Type B pancreatic cell (in vitro differentiated cells): ENCODE measurements around the gene SIGLECL1. TPM values are rescaled to one million over a fixed set of nuclear protein-coding genes. Genes with fewer than 3 reads are reported as not detected.

Source experiments
- DNase-seq: peaks from one replicate; pipeline ENCODE4 v3.0.0; 2021; ENCODE audit warnings: mixed read lengths; ENCODE audit not compliant: unreplicated experiment; ENCODE audit errors: extremely low spot score
- H3K27ac Mint-ChIP-seq: 2 replicates; pipeline ENCODE4 v1.8.0; 2021; ENCODE audit warnings: mild to moderate bottlenecking, mixed read lengths
- H3K27me3 Mint-ChIP-seq: 2 replicates; pipeline ENCODE4 v1.8.0; 2021; ENCODE audit warnings: mixed read lengths
- H3K36me3 Mint-ChIP-seq: 2 replicates; pipeline ENCODE4 v1.8.0; 2021; ENCODE audit warnings: mixed read lengths
- H3K4me1 Mint-ChIP-seq: one replicate; pipeline ENCODE4 v1.8.0; 2021; ENCODE audit warnings: mixed read lengths; ENCODE audit not compliant: unreplicated experiment
- H3K4me3 Mint-ChIP-seq: 2 replicates; pipeline ENCODE4 v1.8.0; 2021; ENCODE audit warnings: mild to moderate bottlenecking, mixed read lengths
- H3K9me3 Mint-ChIP-seq: 2 replicates; pipeline ENCODE4 v1.8.0; 2021; ENCODE audit warnings: mixed read lengths
- total RNA-seq: library from RNA; stranded (reverse); gene quantifications from 2 replicates; pipeline ENCODE4 v1.2.1, GENCODE V29; 2021; ENCODE audit warnings: low replicate concordance
- TF ChIP-seq, protein P1 (sequence below): fragments of 200-600 bp; sonication (generic); conservative IDR thresholded peaks from 2 replicates; pipeline ENCODE4 v1.5.0; 2021; ENCODE audit warnings: antibody characterized with exemption, mild to moderate bottlenecking

SIGLECL1 gene
- total RNA-seq, 1 donor from 2014 or later: not detected

DNA sequence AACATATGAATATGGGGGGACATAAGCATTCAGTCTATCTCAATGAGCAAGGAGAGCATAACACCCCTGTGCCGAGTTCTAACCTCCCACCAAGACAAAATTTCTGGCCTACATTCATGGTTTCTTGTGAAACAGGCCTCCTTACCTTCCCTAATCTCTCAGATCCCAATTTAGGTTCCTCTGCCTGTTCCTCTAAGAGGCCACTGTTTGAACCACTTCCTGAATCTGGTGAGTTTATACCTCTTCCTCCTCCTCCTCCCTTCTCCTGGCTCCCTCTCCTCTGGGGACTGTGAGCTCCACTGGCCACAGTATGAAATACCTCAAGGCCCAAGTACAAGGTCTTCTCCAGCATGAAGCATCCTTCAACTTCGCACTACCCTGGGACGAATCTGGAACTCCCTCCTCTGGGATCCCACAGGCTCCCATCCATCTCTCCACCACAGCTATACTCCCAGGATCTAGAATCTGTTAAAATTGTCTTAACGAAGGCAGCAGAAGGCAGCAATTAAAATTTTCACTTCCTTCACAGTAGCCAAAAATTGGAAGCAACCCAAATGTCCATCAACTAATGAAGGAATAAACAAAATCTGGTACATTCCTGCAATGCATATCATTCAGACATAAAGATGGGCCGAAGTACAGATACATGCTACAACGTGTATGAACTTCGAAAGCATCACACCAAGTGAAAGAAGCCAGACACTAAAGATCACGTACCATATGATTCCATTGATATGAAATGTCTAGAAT is 7.8 kb upstream of the SIGLECL1 start:
- Mint-ChIP-seq H3K27me3 (peaks cover 8% of the 10 kb centered on the region), H3K27ac (no peak overlapping the region), H3K4me1 (no peaks in the 10 kb centered on the region), H3K9me3 (no peaks in the 10 kb centered on the region), H3K4me3 (no peak overlapping the region), H3K36me3 (no peaks in the 10 kb centered on the region)
- DNase-seq: no peak
- TF ChIP-seq, protein P1, sequence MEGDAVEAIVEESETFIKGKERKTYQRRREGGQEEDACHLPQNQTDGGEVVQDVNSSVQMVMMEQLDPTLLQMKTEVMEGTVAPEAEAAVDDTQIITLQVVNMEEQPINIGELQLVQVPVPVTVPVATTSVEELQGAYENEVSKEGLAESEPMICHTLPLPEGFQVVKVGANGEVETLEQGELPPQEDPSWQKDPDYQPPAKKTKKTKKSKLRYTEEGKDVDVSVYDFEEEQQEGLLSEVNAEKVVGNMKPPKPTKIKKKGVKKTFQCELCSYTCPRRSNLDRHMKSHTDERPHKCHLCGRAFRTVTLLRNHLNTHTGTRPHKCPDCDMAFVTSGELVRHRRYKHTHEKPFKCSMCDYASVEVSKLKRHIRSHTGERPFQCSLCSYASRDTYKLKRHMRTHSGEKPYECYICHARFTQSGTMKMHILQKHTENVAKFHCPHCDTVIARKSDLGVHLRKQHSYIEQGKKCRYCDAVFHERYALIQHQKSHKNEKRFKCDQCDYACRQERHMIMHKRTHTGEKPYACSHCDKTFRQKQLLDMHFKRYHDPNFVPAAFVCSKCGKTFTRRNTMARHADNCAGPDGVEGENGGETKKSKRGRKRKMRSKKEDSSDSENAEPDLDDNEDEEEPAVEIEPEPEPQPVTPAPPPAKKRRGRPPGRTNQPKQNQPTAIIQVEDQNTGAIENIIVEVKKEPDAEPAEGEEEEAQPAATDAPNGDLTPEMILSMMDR: no peak

GRCh38 chr19:51246164-51246552 is 4.7 kb upstream of the SIGLECL1 start:
- no peaks in the 10 kb centered on the region for H3K9me3 Mint-ChIP-seq
- H3K4me1 Mint-ChIP-seq: no peaks in the 10 kb centered on the region
- no peak overlapping the region for H3K27ac Mint-ChIP-seq
- DNase-seq: no peak
- no peaks in the 10 kb centered on the region for H3K27me3 Mint-ChIP-seq
- TF ChIP-seq, protein P1: no peak
- H3K4me3 Mint-ChIP-seq: no peak overlapping the region
- H3K36me3 Mint-ChIP-seq: no peaks in the 10 kb centered on the region

- TF ChIP-seq, protein P1: no peak
- no peaks in the 10 kb centered on the region for H3K4me1 Mint-ChIP-seq
- H3K9me3 Mint-ChIP-seq: no peaks in the 10 kb centered on the region
- no peaks in the 10 kb centered on the region for H3K36me3 Mint-ChIP-seq
- no peaks in the 10 kb centered on the region for H3K27me3 Mint-ChIP-seq
- no peak overlapping the region for H3K4me3 Mint-ChIP-seq
- DNase-seq: no peak
- H3K27ac Mint-ChIP-seq: no peak overlapping the region
Observed at GRCh38 chr19:51247972-51248590, 2.8 kb upstream of the SIGLECL1 start.

DNA sequence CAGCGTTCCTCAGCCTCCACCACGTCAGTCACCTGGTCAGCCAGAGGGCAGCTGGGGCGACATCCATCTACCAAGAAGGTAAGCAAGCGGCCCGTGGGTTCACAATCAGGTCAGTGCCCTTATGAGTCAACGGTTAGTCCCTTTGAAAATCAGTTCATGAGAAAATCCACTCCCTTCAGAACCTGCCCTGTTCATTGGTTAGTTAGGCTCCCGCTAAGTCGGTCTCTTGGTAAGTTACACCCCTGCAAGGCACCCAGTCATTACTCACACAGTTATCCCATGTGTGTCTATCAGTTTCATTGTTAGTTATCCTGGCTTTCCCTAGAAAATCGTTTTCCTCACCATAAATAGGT is 564 bp downstream of the SIGLECL1 start:
- Mint-ChIP-seq H3K9me3 (no peaks in the 10 kb centered on the region), H3K4me3 (no peak overlapping the region), H3K4me1 (no peaks in the 10 kb centered on the region), H3K27ac (no peak overlapping the region), H3K36me3 (no peaks in the 10 kb centered on the region), H3K27me3 (no peaks in the 10 kb centered on the region)
- TF ChIP-seq, protein P1: no peak
- DNase-seq: no peak

DNA sequence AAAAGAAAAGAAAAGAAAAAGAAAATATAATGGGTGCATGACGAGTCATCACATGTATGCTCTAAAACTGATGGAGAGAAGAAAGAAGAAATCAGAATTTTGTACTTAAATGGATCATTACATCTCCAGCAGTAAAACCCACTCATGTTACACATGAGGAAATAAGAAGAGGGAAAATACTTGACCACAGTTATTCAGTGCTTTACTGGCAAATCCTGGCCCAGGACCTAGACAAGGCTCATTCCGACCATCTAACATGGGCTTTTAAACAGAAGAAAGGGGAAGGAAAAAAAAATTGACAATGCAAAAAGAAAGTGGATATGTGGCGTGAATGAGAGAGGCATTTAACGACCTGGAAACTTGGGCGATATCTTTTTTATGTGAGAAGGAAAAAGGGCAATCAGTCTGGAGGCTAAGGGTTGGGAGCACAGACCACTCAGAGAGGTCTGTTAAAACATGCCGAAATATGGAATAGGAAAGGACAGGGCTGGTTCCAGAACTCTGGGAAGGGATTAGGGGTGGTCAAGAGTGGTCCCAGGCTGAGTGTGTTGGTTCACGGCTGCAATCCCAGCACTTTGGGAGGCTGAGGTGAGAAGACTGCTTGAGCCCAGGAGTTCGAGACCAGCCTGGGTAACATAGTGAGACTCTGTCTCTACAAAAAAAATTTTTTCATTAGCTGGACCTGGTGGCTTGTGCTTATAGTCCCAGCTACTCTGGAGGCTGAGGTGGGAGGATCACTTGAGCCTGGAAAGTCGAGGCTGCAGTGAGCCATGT is 1.6 kb downstream of the SIGLECL1 start:
- H3K27ac Mint-ChIP-seq: no peak overlapping the region
- no peaks in the 10 kb centered on the region for H3K36me3 Mint-ChIP-seq
- H3K4me3 Mint-ChIP-seq: no peak overlapping the region
- H3K27me3 Mint-ChIP-seq: no peaks in the 10 kb centered on the region
- no peaks in the 10 kb centered on the region for H3K4me1 Mint-ChIP-seq
- TF ChIP-seq, protein P1: no peak
- no peaks in the 10 kb centered on the region for H3K9me3 Mint-ChIP-seq
- no peak for DNase-seq
